ENCODE data around the gene C1orf167.

GRCh38 chr1:11729498-11730428 lies 32.2 kb upstream of the C1orf167 start:
- TF ChIP-seq CTCF (conservative IDR thresholded peaks at IDR 0.05 in 1 of 2, IDR thresholded peaks at IDR 0.05 in 1 of 2; ENCODE audit: extremely low read depth in 1 of 2, insufficient read depth in 1 of 2, low read depth in 1 of 2, low read length in 2 of 2) (no peak), EZH2 (IDR thresholded peaks at IDR 0.05; ENCODE audit: borderline replicate concordance, low read length) (no peak)

Data from mammary epithelial cell (primary cell).